ENCODE data around the gene AMMECR1. TPM values are rescaled to one million over a fixed set of nuclear protein-coding genes. Genes with fewer than 3 reads are reported as not detected.

Gene AMMECR1
- total RNA-seq, 2 experiments from 2014 or later: 7.6 to 8.4 TPM

- TF ChIP-seq CTCF (IDR thresholded peaks at IDR 0.05): no peak
- Mint-ChIP-seq H3K36me3 (ENCODE audit: low read depth) (no peaks in the 10 kb centered on the region), H3K4me3 (no peak overlapping the region), H3K27ac (no peak overlapping the region), H3K9me3 (no peaks in the 10 kb centered on the region), H3K27me3 (no peaks in the 10 kb centered on the region), H3K4me1 (ENCODE audit: low read depth) (no peaks in the 10 kb centered on the region)
- POLR2A ChIA-PET: interaction anchor here (0.6 kb wide), 1 partner anchor 540 kb away, joined by 4 read pairs; no protein-coding TSS in a partner anchor
- DNase-seq (no peak), ATAC-seq (no peak)
- intact Hi-C loops (cut with micrococcal nuclease): no loop called here
- CTCF ChIA-PET: interaction anchor here (22.9 kb wide), 1 partner anchor 257 kb away, joined by 449 read pairs; no protein-coding TSS in a partner anchor
Measured at GRCh38 chrX:110153896-110154295, 164.0 kb downstream of the AMMECR1 start.

DNA sequence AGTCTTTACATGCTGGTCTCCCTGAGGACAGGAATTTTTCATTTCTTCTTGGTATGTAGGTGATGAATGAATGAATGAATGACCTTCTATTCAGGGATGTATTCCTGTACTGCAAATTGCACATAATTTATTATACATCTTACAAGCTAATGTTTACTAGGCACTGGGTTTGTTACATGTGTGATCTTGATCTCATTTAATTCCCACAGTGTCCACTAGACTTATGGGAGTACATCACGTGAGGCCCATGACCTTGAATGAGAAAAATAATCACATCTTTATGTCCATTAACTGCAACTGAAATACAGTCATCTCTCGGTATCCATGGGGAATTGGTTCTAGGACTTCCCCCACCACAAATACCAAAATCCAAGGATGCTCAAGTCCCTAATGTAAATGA is 164.6 kb downstream of the AMMECR1 start:
- ChIA-PET POLR2A (interaction anchor here (0.6 kb wide), 1 partner anchor 541 kb away, joined by 4 read pairs; no protein-coding TSS in a partner anchor), CTCF (interaction anchor here (22.9 kb wide), 1 partner anchor 258 kb away, joined by 449 read pairs; no protein-coding TSS in a partner anchor)
- H3K36me3 Mint-ChIP-seq (ENCODE audit: low read depth): no peaks in the 10 kb centered on the region
- ATAC-seq (no peak), DNase-seq (no peak)
- H3K27ac Mint-ChIP-seq: no peak overlapping the region
- TF ChIP-seq CTCF (IDR thresholded peaks at IDR 0.05): no peak
- no peaks in the 10 kb centered on the region for H3K27me3 Mint-ChIP-seq
- no peaks in the 10 kb centered on the region for H3K9me3 Mint-ChIP-seq
- no peak overlapping the region for H3K4me3 Mint-ChIP-seq
- intact Hi-C loops (cut with micrococcal nuclease): no loop called here
- no peaks in the 10 kb centered on the region for H3K4me1 Mint-ChIP-seq (ENCODE audit: low read depth)

GRCh38 chrX:110146521-110146920 is 171.4 kb downstream of the AMMECR1 start:
- Mint-ChIP-seq H3K4me1 (ENCODE audit: low read depth) (peaks cover 3% of the 10 kb centered on the region), H3K4me3 (no peak overlapping the region), H3K27ac (no peak overlapping the region), H3K36me3 (ENCODE audit: low read depth) (no peaks in the 10 kb centered on the region), H3K27me3 (no peaks in the 10 kb centered on the region), H3K9me3 (no peaks in the 10 kb centered on the region)
- ATAC-seq (peak; percentile 76), DNase-seq (peak; percentile 23)
- TF ChIP-seq CTCF (IDR thresholded peaks at IDR 0.05): no peak
- CTCF ChIA-PET: interaction anchor here (0.8 to 4.1 kb wide), 35 partner anchors 10 to 290 kb away, joined by 3 to 60 read pairs (median 4); no protein-coding TSS in a partner anchor
- POLR2A ChIA-PET: interaction anchor here (1.3 kb wide), 1 partner anchor 172 kb away, joined by 3 read pairs; the partner anchor contains the start of gene AMMECR1
- intact Hi-C loops (cut with micrococcal nuclease): no loop called here

GRCh38 chrX:110145854-110146253 is 172.0 kb downstream of the AMMECR1 start:
- no peak overlapping the region for H3K4me3 Mint-ChIP-seq
- intact Hi-C loops (cut with micrococcal nuclease): no loop called here
- peak; percentile 66 for TF ChIP-seq CTCF (IDR thresholded peaks at IDR 0.05)
- POLR2A ChIA-PET: interaction anchor here (1.3 kb wide), 1 partner anchor 173 kb away, joined by 3 read pairs; the partner anchor contains the start of gene AMMECR1
- no peaks in the 10 kb centered on the region for H3K36me3 Mint-ChIP-seq (ENCODE audit: low read depth)
- ATAC-seq (no peak), DNase-seq (peak; percentile 23)
- CTCF ChIA-PET: interaction anchor here (0.8 to 4.1 kb wide), 31 partner anchors 9 to 289 kb away, joined by 3 to 60 read pairs (median 4); no protein-coding TSS in a partner anchor
- no peaks in the 10 kb centered on the region for H3K27me3 Mint-ChIP-seq
- H3K4me1 Mint-ChIP-seq (ENCODE audit: low read depth): peaks cover 3% of the 10 kb centered on the region
- H3K27ac Mint-ChIP-seq: no peak overlapping the region
- no peaks in the 10 kb centered on the region for H3K9me3 Mint-ChIP-seq

- H3K4me1 Mint-ChIP-seq (ENCODE audit: low read depth): peaks cover 3% of the 10 kb centered on the region
- no peaks in the 10 kb centered on the region for H3K27me3 Mint-ChIP-seq
- H3K9me3 Mint-ChIP-seq: no peaks in the 10 kb centered on the region
- intact Hi-C loops (cut with micrococcal nuclease): no loop called here
- DNase-seq (no peak), ATAC-seq (no peak)
- POLR2A ChIA-PET: no interaction called here
- H3K27ac Mint-ChIP-seq: no peak overlapping the region
- no peak overlapping the region for H3K4me3 Mint-ChIP-seq
- no peak for TF ChIP-seq CTCF (IDR thresholded peaks at IDR 0.05)
- no peaks in the 10 kb centered on the region for H3K36me3 Mint-ChIP-seq (ENCODE audit: low read depth)
- CTCF ChIA-PET: interaction anchor here (1.2 to 4.1 kb wide), 5 partner anchors 14 to 264 kb away, joined by 3 to 60 read pairs (median 9); no protein-coding TSS in a partner anchor
Measured at GRCh38 chrX:110145311-110145710, 172.6 kb downstream of the AMMECR1 start.
